GM23338 (cell line): ENCODE measurements around the gene MRAP. TPM values are rescaled to one million over a fixed set of nuclear protein-coding genes. Genes with fewer than 3 reads are reported as not detected.

Experiments used
- ATAC-seq: fragments of 200-7000 bp; cut with Tn5 transposase; 3 replicates; pipeline ENCODE4 v1.9.1; 2020
- DNase-seq: peaks from one replicate; pipeline ENCODE4 v3.0.0-alpha.2; 2015; ENCODE audit warnings: low spot score
- H2AFZ ChIP-seq: fragments of 200-600 bp; sonication (generic); 2 replicates; pipeline ENCODE4 v1.8.0; 2016; ENCODE audit warnings: antibody characterized with exemption, mild to moderate bottlenecking, moderate library complexity
- H3F3A ChIP-seq: fragments of 200-600 bp; sonication (generic); replicated peaks from 2 replicates; pipeline ENCODE4 v1.8.0; 2017; ENCODE audit warnings: antibody characterized with exemption, mixed run types, low read depth
- H3K27ac ChIP-seq: fragments of 200-600 bp; sonication (generic); 2 replicates; pipeline ENCODE4 v1.6.1; 2016; ENCODE audit warnings: low read depth
- H3K27me3 ChIP-seq: fragments of 200-600 bp; sonication (generic); 2 replicates; pipeline ENCODE4 v1.8.0; 2016; ENCODE audit warnings: mild to moderate bottlenecking, mixed run types, moderate library complexity; ENCODE audit not compliant: insufficient read depth
- H3K36me3 ChIP-seq: fragments of 200-600 bp; sonication (generic); 2 replicates; pipeline ENCODE4 v1.8.0; 2016; ENCODE audit warnings: mild to moderate bottlenecking; ENCODE audit not compliant: insufficient read depth
- H3K4me1 ChIP-seq: fragments of 200-600 bp; sonication (generic); 2 replicates; pipeline ENCODE4 v1.8.0; 2016; ENCODE audit warnings: mild to moderate bottlenecking, moderate library complexity; ENCODE audit not compliant: insufficient read depth
- H3K4me2 ChIP-seq: fragments of 200-600 bp; sonication (generic); 2 replicates; pipeline ENCODE4 v1.7.1; 2017; ENCODE audit warnings: mixed run types
- H3K4me3 ChIP-seq: fragments of 200-600 bp; sonication (generic); 2 replicates; pipeline ENCODE4 v1.6.1; 2016; ENCODE audit warnings: mixed run types
- H3K79me2 ChIP-seq: fragments of 200-600 bp; sonication (generic); replicated peaks from 2 replicates; pipeline ENCODE4 v1.8.0; 2017; ENCODE audit warnings: mild to moderate bottlenecking; ENCODE audit not compliant: insufficient read depth
- H3K9me2 ChIP-seq: fragments of 200-600 bp; sonication (generic); 2 replicates; pipeline ENCODE4 v1.8.0; 2017; ENCODE audit not compliant: insufficient read depth
- H4K20me1 ChIP-seq: fragments of 200-600 bp; sonication (generic); replicated peaks from 2 replicates; pipeline ENCODE4 v1.8.0; 2017; ENCODE audit warnings: mild to moderate bottlenecking; ENCODE audit not compliant: insufficient read depth
- H3K27ac Mint-ChIP-seq: 2 replicates; pipeline ENCODE4 v1.8.0; 2020; ENCODE audit warnings: inconsistent platforms, mild to moderate bottlenecking, moderate library complexity, mixed read lengths
- H3K27me3 Mint-ChIP-seq: 3 replicates; pipeline ENCODE4 v1.8.0; 2022; ENCODE audit warnings: low read depth, mild to moderate bottlenecking, moderate library complexity, mixed read lengths, inconsistent platforms; ENCODE audit not compliant: insufficient read depth, poor library complexity
- H3K36me3 Mint-ChIP-seq: 3 replicates; pipeline ENCODE4 v1.8.0; 2021; ENCODE audit warnings: low read depth, mild to moderate bottlenecking, inconsistent platforms, moderate library complexity, mixed read lengths
- H3K4me1 Mint-ChIP-seq: 3 replicates; pipeline ENCODE4 v1.8.0; 2020; ENCODE audit warnings: mild to moderate bottlenecking, inconsistent platforms, mixed read lengths
- H3K4me3 Mint-ChIP-seq: 3 replicates; pipeline ENCODE4 v1.8.0; 2021; ENCODE audit warnings: moderate library complexity, mild to moderate bottlenecking, inconsistent platforms, mixed read lengths
- H3K9me3 Mint-ChIP-seq: 3 replicates; pipeline ENCODE4 v1.8.0; 2020; ENCODE audit warnings: moderate library complexity, mild to moderate bottlenecking, inconsistent platforms, mixed read lengths
- CREB1 ChIP-seq: fragments of 250-450 bp; sonication (Bioruptor Pico); IDR thresholded peaks from 2 replicates; pipeline ENCODE4 v1.5.0; 2020; ENCODE audit warnings: low read depth, mild to moderate bottlenecking, moderate library complexity
- CTCF ChIP-seq, 2 experiments: fragments of 200-600 bp in 1 of 2; sonication (generic) in 1 of 2; conservative IDR thresholded peaks; 2 replicates each; pipeline versions ENCODE4 v1.5.1 to v1.6.1; 2016 to 2017; ENCODE audit warnings: antibody characterized with exemption in 2 of 2, low read depth in 2 of 2, mild to moderate bottlenecking in 2 of 2, moderate library complexity in 1 of 2
- ETS1 ChIP-seq: IDR thresholded peaks from 2 replicates; pipeline ENCODE4 v1.6.1; 2016; ENCODE audit warnings: antibody characterized with exemption
- EZH2 ChIP-seq: fragments of 200-600 bp; sonication (generic); IDR thresholded peaks from one replicate; pipeline ENCODE4 v1.8.0; 2017; ENCODE audit warnings: antibody characterized with exemption, mild to moderate bottlenecking, low read depth; ENCODE audit not compliant: unreplicated experiment
- EZH2phosphoT487 ChIP-seq: fragments of 200-600 bp; sonication (generic); IDR thresholded peaks from one replicate; pipeline ENCODE4 v1.8.1; 2018; ENCODE audit warnings: antibody characterized with exemption; ENCODE audit not compliant: unreplicated experiment
- POLR2AphosphoS5 ChIP-seq: IDR thresholded peaks from 2 replicates; pipeline ENCODE4 v1.6.1; 2016; ENCODE audit warnings: antibody characterized with exemption, low read depth
- ZNF114 ChIP-seq: fragments of 250-450 bp; sonication (Bioruptor Pico); IDR thresholded peaks from 2 replicates; pipeline ENCODE4 v1.5.0; 2020; ENCODE audit warnings: mild to moderate bottlenecking, moderate library complexity
- ZNF331 ChIP-seq: fragments of 250-450 bp; sonication (Bioruptor Pico); IDR thresholded peaks from 2 replicates; pipeline ENCODE4 v1.5.0; 2020; ENCODE audit warnings: low read depth, mild to moderate bottlenecking, moderate library complexity
- ZNF462 ChIP-seq: fragments of 250-450 bp; sonication (Bioruptor Pico); IDR thresholded peaks from 2 replicates; pipeline ENCODE4 v1.5.0; 2020; ENCODE audit warnings: mild to moderate bottlenecking, moderate library complexity
- polyA plus RNA-seq: library from polyadenylated mRNA; unstranded; fragments of >200 nt; fragmentation: Nextera tagmentation; extraction: Ambion mirVana; gene quantifications from 2 replicates; pipeline ENCODE4 v1.2.1, GENCODE V29; 2016
- total RNA-seq: library from RNA; depleted of rRNA; stranded (reverse); fragments of >200 nt; shearing (Covaris generic); gene quantifications from 2 replicates; pipeline ENCODE4 v1.2.3, GENCODE V29; 2014

Gene MRAP
- total and polyA plus RNA-seq, 2 experiments from 2014 or later, result 0.78 TPM; not detected in 1

GRCh38 chr21:32329331-32329730 is 30.7 kb downstream of the MRAP start:
- peaks cover 66% of the 10 kb centered on the region for H3K36me3 ChIP-seq
- H3K27me3 Mint-ChIP-seq, result no peaks in the 10 kb centered on the region
- H3K27ac Mint-ChIP-seq, result no peak overlapping the region
- H3K27ac ChIP-seq, result 0 out of 2 replicates have a peak overlapping the region, but pooled peaks have one; percentile 66
- peaks cover 13% of the 10 kb centered on the region; the same call in 1 of the 2 replicates for H4K20me1 ChIP-seq
- H3K9me2 ChIP-seq, result no peaks in the 10 kb centered on the region
- peaks cover 83% of the 10 kb centered on the region for H3K36me3 Mint-ChIP-seq
- H3K79me2 ChIP-seq, result no peaks in the 10 kb centered on the region; the same call in 1 of the 2 replicates
- H2AFZ ChIP-seq, result no peak overlapping the region
- no peak overlapping the region for H3K4me3 Mint-ChIP-seq
- no peak for DNase-seq
- no peaks in the 10 kb centered on the region for H3K27me3 ChIP-seq
- TF ChIP-seq ZNF114, result no peak
- TF ChIP-seq CREB1, result no peak
- no peak for TF ChIP-seq CTCF (conservative IDR thresholded peaks at IDR 0.05; ENCODE audit: low read depth in 2 of 2)
- no peak for TF ChIP-seq EZH2phosphoT487
- no peaks in the 10 kb centered on the region for H3F3A ChIP-seq
- ATAC-seq, result no peak
- no peaks in the 10 kb centered on the region for H3K9me3 Mint-ChIP-seq
- no peaks in the 10 kb centered on the region for H3K4me1 ChIP-seq
- H3K4me1 Mint-ChIP-seq, result peaks cover 5% of the 10 kb centered on the region; the same call in 2 of the 3 replicates
- no peak overlapping the region for H3K4me3 ChIP-seq
- H3K4me2 ChIP-seq, result no peak overlapping the region

- Histone ChIP-seq H3K79me2 (no peaks in the 10 kb centered on the region; the same call in 1 of the 2 replicates), H3K4me3 (no peak overlapping the region), H4K20me1 (peaks cover 9% of the 10 kb centered on the region; the same call in 1 of the 2 replicates), H3K4me1 (no peaks in the 10 kb centered on the region), H3K27me3 (no peaks in the 10 kb centered on the region), H2AFZ (no peak overlapping the region), H3K27ac (no peak overlapping the region), H3K4me2 (no peak overlapping the region), H3K36me3 (peaks cover 63% of the 10 kb centered on the region), H3F3A (no peaks in the 10 kb centered on the region), H3K9me2 (no peaks in the 10 kb centered on the region)
- DNase-seq (no peak), ATAC-seq (no peak)
- no peaks in the 10 kb centered on the region for H3K9me3 Mint-ChIP-seq
- no peak overlapping the region for H3K4me3 Mint-ChIP-seq
- H3K27ac Mint-ChIP-seq, result no peak overlapping the region
- peaks cover 83% of the 10 kb centered on the region for H3K36me3 Mint-ChIP-seq
- H3K4me1 Mint-ChIP-seq, result peaks cover 7% of the 10 kb centered on the region
- no peaks in the 10 kb centered on the region for H3K27me3 Mint-ChIP-seq
- TF ChIP-seq POLR2AphosphoS5, result no peak
- TF ChIP-seq ZNF331 (CRISPR knock-in tag), result no peak
- no peak for TF ChIP-seq ZNF462
- no peak for TF ChIP-seq ETS1
- no peak for TF ChIP-seq EZH2
- TF ChIP-seq CTCF (conservative IDR thresholded peaks at IDR 0.05; ENCODE audit: low read depth in 2 of 2), result no peak
Measured at GRCh38 chr21:32329776-32330175, 31.1 kb downstream of the MRAP start.
